Activated CD4-positive, alpha-beta T cell treated with anti-CD3 and anti-CD28 coated beads for 36 hours (primary cell): Measurements from ENCODE around the gene TMTC1. TPM values are rescaled to one million over a fixed set of nuclear protein-coding genes. Genes with fewer than 3 reads are reported as not detected.
"Not testable (repeated sequence)": the region's sequence is repeated elsewhere in the genome, so short reads cannot be mapped to it uniquely, and the experiment has no call there.

Experiments
- ATAC-seq: fragments of 200-7000 bp; cut with Tn5 transposase; one replicate; pipeline ENCODE4 v1.10.0; 2021; ENCODE audit warnings: mild to moderate bottlenecking, moderate library complexity
- CTCF ChIA-PET: fragments of 350-600 bp; sonication (Branson Sonifier 250); formaldehyde crosslinking; loops from one replicate; lab custom pipeline; 2021; ENCODE audit warnings: antibody characterized with exemption; lab: Charles Lee
- POLR2A ChIA-PET: fragments of 350-600 bp; sonication (Branson Sonifier 250); formaldehyde crosslinking; loops from one replicate; lab custom pipeline; 2021; ENCODE audit warnings: antibody characterized with exemption, inconsistent platforms; lab: Charles Lee
- DNase-seq: peaks from one replicate; pipeline ENCODE4 v3.0.0-alpha.2; 2020
- H3K27ac Mint-ChIP-seq: one replicate; pipeline ENCODE4 v1.8.0; 2021; ENCODE audit warnings: mixed read lengths
- H3K27me3 Mint-ChIP-seq: one replicate; pipeline ENCODE4 v1.8.0; 2021; ENCODE audit warnings: mixed read lengths
- H3K36me3 Mint-ChIP-seq: one replicate; pipeline ENCODE4 v1.8.0; 2021; ENCODE audit warnings: low read depth, mixed read lengths
- H3K4me1 Mint-ChIP-seq: one replicate; pipeline ENCODE4 v1.8.0; 2021; ENCODE audit warnings: mixed read lengths
- H3K4me3 Mint-ChIP-seq: one replicate; pipeline ENCODE4 v1.8.0; 2021; ENCODE audit warnings: mild to moderate bottlenecking, moderate library complexity, mixed read lengths
- H3K9me3 Mint-ChIP-seq: one replicate; pipeline ENCODE4 v1.8.0; 2021; ENCODE audit warnings: low read depth, mixed read lengths
- intact Hi-C, 2 experiments: fragments of 100-400 bp; cut with DNase I in 1 of 2; cut with micrococcal nuclease in 1 of 2; formaldehyde crosslinking; loops; one replicate each; pipeline versions ENCODE4 v1.14.2 to v1.15.1; 2022 to 2024; cut with DNase I, micrococcal nuclease
- total RNA-seq, 2 experiments: library from RNA; stranded (reverse); gene quantifications; one replicate each; pipeline ENCODE4 v1.2.3, GENCODE V29; 2021

Gene TMTC1
- total RNA-seq, 2 experiments from 2014 or later: 0.04 to 0.30 TPM

- ChIA-PET POLR2A (no interaction called here), CTCF (no interaction called here)
- Mint-ChIP-seq H3K9me3 (no peaks in the 10 kb centered on the region), H3K27ac (no peak overlapping the region), H3K36me3 (no peaks in the 10 kb centered on the region), H3K4me1 (no peaks in the 10 kb centered on the region), H3K27me3 (peaks cover 4% of the 10 kb centered on the region), H3K4me3 (no peak overlapping the region)
- DNase-seq: no peak
- ATAC-seq: no peak
- intact Hi-C loops: no loop called here
These were observed 130.5 kb downstream of the TMTC1 start for GRCh38 chr12:29653286-29653685.

GRCh38 chr12:29650371-29650770, 133.4 kb downstream of the TMTC1 start:
- Mint-ChIP-seq H3K9me3 (no peaks in the 10 kb centered on the region), H3K27ac (no peak overlapping the region), H3K36me3 (no peaks in the 10 kb centered on the region), H3K27me3 (peaks cover 4% of the 10 kb centered on the region), H3K4me3 (no peak overlapping the region), H3K4me1 (no peaks in the 10 kb centered on the region)
- intact Hi-C loops: no loop called here
- ATAC-seq (no peak), DNase-seq (no peak)
- POLR2A ChIA-PET: interaction anchor here (0.6 kb wide), 1 partner anchor 12 kb away, joined by 3 read pairs; no protein-coding TSS in a partner anchor
- CTCF ChIA-PET: no interaction called here

GRCh38 chr12:29649722-29650121, 134.0 kb downstream of the TMTC1 start:
- ATAC-seq (no peak), DNase-seq (no peak)
- H3K36me3 Mint-ChIP-seq: no peaks in the 10 kb centered on the region
- ChIA-PET POLR2A (interaction anchor here (0.6 kb wide), 1 partner anchor 13 kb away, joined by 3 read pairs; no protein-coding TSS in a partner anchor), CTCF (no interaction called here)
- no peak overlapping the region for H3K4me3 Mint-ChIP-seq
- H3K9me3 Mint-ChIP-seq: no peaks in the 10 kb centered on the region
- intact Hi-C loops: no loop called here
- H3K27me3 Mint-ChIP-seq: peaks cover 4% of the 10 kb centered on the region
- H3K27ac Mint-ChIP-seq: no peak overlapping the region
- no peaks in the 10 kb centered on the region for H3K4me1 Mint-ChIP-seq

- DNase-seq: peak; percentile 7
- peak; percentile 55 for ATAC-seq
- no peak overlapping the region for H3K4me3 Mint-ChIP-seq
- H3K27ac Mint-ChIP-seq: no peak overlapping the region
- no peaks in the 10 kb centered on the region for H3K27me3 Mint-ChIP-seq
- ChIA-PET POLR2A (no interaction called here), CTCF (no interaction called here)
- H3K9me3 Mint-ChIP-seq: no peaks in the 10 kb centered on the region
- intact Hi-C loops: no loop called here
- H3K36me3 Mint-ChIP-seq: no peaks in the 10 kb centered on the region
- no peaks in the 10 kb centered on the region for H3K4me1 Mint-ChIP-seq
These were observed 139.1 kb downstream of the TMTC1 start for GRCh38 chr12:29644536-29645162.

GRCh38 chr12:29640589-29641345, 143.0 kb downstream of the TMTC1 start:
- intact Hi-C loops: no loop called here
- Mint-ChIP-seq H3K36me3 (no peaks in the 10 kb centered on the region), H3K9me3 (no peaks in the 10 kb centered on the region), H3K27me3 (peaks cover 3% of the 10 kb centered on the region), H3K4me1 (no peaks in the 10 kb centered on the region), H3K4me3 (no peak overlapping the region), H3K27ac (no peak overlapping the region)
- DNase-seq (no peak), ATAC-seq (no peak)
- ChIA-PET POLR2A (no interaction called here), CTCF (interaction anchor here (1.2 kb wide), 1 partner anchor 29 kb away, joined by 3 read pairs; no protein-coding TSS in a partner anchor)

- H3K27ac Mint-ChIP-seq: no peak overlapping the region
- no peaks in the 10 kb centered on the region for H3K36me3 Mint-ChIP-seq
- no peak for ATAC-seq
- CTCF ChIA-PET: interaction anchor here (1.2 kb wide), 1 partner anchor 29 kb away, joined by 3 read pairs; no protein-coding TSS in a partner anchor
- POLR2A ChIA-PET: no interaction called here
- DNase-seq: no peak
- no peaks in the 10 kb centered on the region for H3K9me3 Mint-ChIP-seq
- peaks cover 3% of the 10 kb centered on the region for H3K27me3 Mint-ChIP-seq
- H3K4me1 Mint-ChIP-seq: no peaks in the 10 kb centered on the region
- no peak overlapping the region for H3K4me3 Mint-ChIP-seq
- intact Hi-C loops: no loop called here
These were observed 143.7 kb downstream of the TMTC1 start for GRCh38 chr12:29639893-29640495.

GRCh38 chr12:29638528-29638927, 145.2 kb downstream of the TMTC1 start:
- H3K4me3 Mint-ChIP-seq: no peak overlapping the region
- ATAC-seq (no peak), DNase-seq (no peak)
- peaks cover 3% of the 10 kb centered on the region for H3K27me3 Mint-ChIP-seq
- H3K4me1 Mint-ChIP-seq: no peaks in the 10 kb centered on the region
- H3K27ac Mint-ChIP-seq: no peak overlapping the region
- ChIA-PET CTCF (no interaction called here), POLR2A (no interaction called here)
- intact Hi-C loops: no loop called here
- H3K9me3 Mint-ChIP-seq: no peaks in the 10 kb centered on the region
- H3K36me3 Mint-ChIP-seq: no peaks in the 10 kb centered on the region

GRCh38 chr12:29634057-29634456, 149.7 kb downstream of the TMTC1 start:
- DNase-seq (no peak), ATAC-seq (no peak)
- intact Hi-C loops: no loop called here
- Mint-ChIP-seq H3K4me3 (no peak overlapping the region), H3K27me3 (peaks cover 8% of the 10 kb centered on the region), H3K27ac (no peak overlapping the region), H3K9me3 (no peaks in the 10 kb centered on the region), H3K4me1 (no peaks in the 10 kb centered on the region), H3K36me3 (no peaks in the 10 kb centered on the region)
- ChIA-PET POLR2A (no interaction called here), CTCF (no interaction called here)

GRCh38 chr12:29630164-29630563, 153.6 kb downstream of the TMTC1 start:
- H3K9me3 Mint-ChIP-seq, H3K4me1 Mint-ChIP-seq, CTCF ChIA-PET, intact Hi-C loops, DNase-seq, H3K27ac Mint-ChIP-seq, H3K4me3 Mint-ChIP-seq, POLR2A ChIA-PET, ATAC-seq, H3K36me3 Mint-ChIP-seq, H3K27me3 Mint-ChIP-seq: not testable (repeated sequence)

- H3K9me3 Mint-ChIP-seq: peaks cover 4% of the 10 kb centered on the region
- intact Hi-C loops: no loop called here
- H3K27ac Mint-ChIP-seq: no peak overlapping the region
- no peak for ATAC-seq
- H3K4me1 Mint-ChIP-seq: no peaks in the 10 kb centered on the region
- no peak overlapping the region for H3K4me3 Mint-ChIP-seq
- ChIA-PET POLR2A (no interaction called here), CTCF (interaction anchor here (0.8 kb wide), 1 partner anchor 954 kb away, joined by 4 read pairs; no protein-coding TSS in a partner anchor)
- no peak for DNase-seq
- H3K36me3 Mint-ChIP-seq: no peaks in the 10 kb centered on the region
- H3K27me3 Mint-ChIP-seq: peaks cover 2% of the 10 kb centered on the region
These were observed 156.5 kb downstream of the TMTC1 start for GRCh38 chr12:29627221-29627620.

- ATAC-seq (no peak), DNase-seq (no peak)
- Mint-ChIP-seq H3K4me3 (no peak overlapping the region), H3K4me1 (no peaks in the 10 kb centered on the region), H3K9me3 (peaks cover 4% of the 10 kb centered on the region), H3K36me3 (no peaks in the 10 kb centered on the region), H3K27ac (no peak overlapping the region), H3K27me3 (peaks cover 2% of the 10 kb centered on the region)
- CTCF ChIA-PET: no interaction called here
- intact Hi-C loops: no loop called here
- POLR2A ChIA-PET: interaction anchor here (0.6 to 0.7 kb wide), 3 partner anchors 42 to 696 kb away, joined by 3 read pairs; no protein-coding TSS in a partner anchor
These were observed 158.3 kb downstream of the TMTC1 start for GRCh38 chr12:29625359-29625953.
